ENCODE measurements around the gene WDR54.

GRCh38 chr2:74450570-74451190 lies 29.1 kb downstream of the WDR54 start:
- TF ChIP-seq CTCF (IDR thresholded peaks at IDR 0.05; ENCODE audit: low read length) (no peak), EZH2 (IDR thresholded peaks at IDR 0.05; ENCODE audit: borderline replicate concordance, low read length) (no peak)

Measured in OCI-LY1 (cell line).